ENCODE data around the gene LRRC40.

Gene LRRC40

DNA sequence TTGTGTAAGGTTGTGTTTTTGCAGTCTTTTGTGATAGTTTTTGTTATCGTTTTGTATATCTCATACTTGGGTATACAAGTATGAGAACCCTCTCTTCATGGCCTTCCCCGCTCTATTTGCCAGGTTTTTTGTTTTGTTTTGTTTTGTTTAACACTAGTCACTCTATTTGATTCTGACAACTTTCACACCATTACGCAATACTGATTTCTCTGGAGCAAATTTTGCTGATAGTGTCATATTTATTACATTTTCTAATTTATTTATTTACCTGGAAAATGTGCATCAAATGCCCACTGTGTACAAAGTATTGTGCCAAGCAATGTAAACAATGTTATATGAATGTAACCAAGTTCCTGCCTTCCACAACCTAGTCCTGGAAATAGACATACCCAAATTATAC is 90.1 kb downstream of the LRRC40 start:
- TF ChIP-seq, protein P1, sequence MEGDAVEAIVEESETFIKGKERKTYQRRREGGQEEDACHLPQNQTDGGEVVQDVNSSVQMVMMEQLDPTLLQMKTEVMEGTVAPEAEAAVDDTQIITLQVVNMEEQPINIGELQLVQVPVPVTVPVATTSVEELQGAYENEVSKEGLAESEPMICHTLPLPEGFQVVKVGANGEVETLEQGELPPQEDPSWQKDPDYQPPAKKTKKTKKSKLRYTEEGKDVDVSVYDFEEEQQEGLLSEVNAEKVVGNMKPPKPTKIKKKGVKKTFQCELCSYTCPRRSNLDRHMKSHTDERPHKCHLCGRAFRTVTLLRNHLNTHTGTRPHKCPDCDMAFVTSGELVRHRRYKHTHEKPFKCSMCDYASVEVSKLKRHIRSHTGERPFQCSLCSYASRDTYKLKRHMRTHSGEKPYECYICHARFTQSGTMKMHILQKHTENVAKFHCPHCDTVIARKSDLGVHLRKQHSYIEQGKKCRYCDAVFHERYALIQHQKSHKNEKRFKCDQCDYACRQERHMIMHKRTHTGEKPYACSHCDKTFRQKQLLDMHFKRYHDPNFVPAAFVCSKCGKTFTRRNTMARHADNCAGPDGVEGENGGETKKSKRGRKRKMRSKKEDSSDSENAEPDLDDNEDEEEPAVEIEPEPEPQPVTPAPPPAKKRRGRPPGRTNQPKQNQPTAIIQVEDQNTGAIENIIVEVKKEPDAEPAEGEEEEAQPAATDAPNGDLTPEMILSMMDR (IDR thresholded peaks at IDR 0.05; ENCODE audit: low read depth, low read length): no peak
- TF ChIP-seq, protein P2, sequence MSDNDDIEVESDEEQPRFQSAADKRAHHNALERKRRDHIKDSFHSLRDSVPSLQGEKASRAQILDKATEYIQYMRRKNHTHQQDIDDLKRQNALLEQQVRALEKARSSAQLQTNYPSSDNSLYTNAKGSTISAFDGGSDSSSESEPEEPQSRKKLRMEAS (IDR thresholded peaks at IDR 0.05; ENCODE audit: low read depth, low read length): no peak
- TF ChIP-seq POLR2A (IDR thresholded peaks at IDR 0.05; ENCODE audit: extremely low read depth, insufficient read length) (no peak), MYC (IDR thresholded peaks at IDR 0.05; ENCODE audit: low read depth, low read length) (no peak)
- no peak for DNase-seq (ENCODE audit: low read depth)
- no peak overlapping the region for H3K4me3 ChIP-seq (ENCODE audit: low read depth, low read length)

DNA sequence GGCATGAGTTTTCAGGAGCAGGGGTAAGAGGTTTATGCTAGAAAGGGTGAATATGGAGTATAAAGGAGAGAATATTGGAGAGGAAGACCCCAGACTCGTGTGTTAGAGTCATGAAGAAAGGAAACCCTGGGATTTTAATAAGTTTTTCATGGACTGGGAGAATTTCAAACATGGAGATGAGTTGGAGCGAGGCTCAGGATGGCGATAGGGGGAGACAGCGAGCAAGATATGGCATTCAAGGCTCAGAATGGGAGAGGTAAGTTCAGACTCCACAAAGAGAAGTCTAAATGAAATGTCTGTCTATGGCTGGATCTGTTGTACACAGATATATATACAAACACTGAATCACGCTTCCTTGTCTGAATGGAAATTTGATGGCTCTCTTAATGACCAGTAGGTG is 92.5 kb downstream of the LRRC40 start:
- DNase-seq (ENCODE audit: low read depth): peak; percentile 9

DNA sequence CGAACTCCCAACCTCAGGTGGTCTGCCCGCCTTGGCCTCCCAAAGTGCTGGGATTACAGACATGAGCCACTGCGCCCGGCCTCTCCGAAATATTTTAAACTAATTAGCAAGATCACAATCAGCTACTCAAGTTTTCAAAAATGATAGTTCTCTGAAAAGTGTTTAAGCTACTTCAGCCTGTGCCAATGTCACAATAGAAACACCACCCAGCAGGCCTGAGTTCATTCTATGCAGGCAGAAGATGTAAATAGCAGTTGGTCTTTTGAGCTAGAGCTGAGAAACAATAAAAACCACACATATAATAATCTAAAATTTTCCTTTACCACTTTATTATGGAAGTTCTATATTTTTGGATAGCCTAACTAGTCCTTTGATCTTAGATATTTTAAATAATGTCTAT is 96.1 kb downstream of the LRRC40 start:
- no peak for DNase-seq (ENCODE audit: low read depth)
- H3K4me3 ChIP-seq (ENCODE audit: low read depth, low read length): no peak overlapping the region
- TF ChIP-seq, protein P2 (IDR thresholded peaks at IDR 0.05; ENCODE audit: low read depth, low read length): no peak
- no peak for TF ChIP-seq MYC (IDR thresholded peaks at IDR 0.05; ENCODE audit: low read depth, low read length)
- TF ChIP-seq, protein P1 (IDR thresholded peaks at IDR 0.05; ENCODE audit: low read depth, low read length): no peak
- no peak for TF ChIP-seq POLR2A (IDR thresholded peaks at IDR 0.05; ENCODE audit: extremely low read depth, insufficient read length)

More for the DNA sequence above, 92.5 kb downstream of the LRRC40 start:
- TF ChIP-seq, protein P1 (IDR thresholded peaks at IDR 0.05; ENCODE audit: low read depth, low read length): peak; percentile 25
- TF ChIP-seq, protein P2 (IDR thresholded peaks at IDR 0.05; ENCODE audit: low read depth, low read length): no peak
- TF ChIP-seq POLR2A (IDR thresholded peaks at IDR 0.05; ENCODE audit: extremely low read depth, insufficient read length): no peak
- no peak for TF ChIP-seq MYC (IDR thresholded peaks at IDR 0.05; ENCODE audit: low read depth, low read length)
- no peak overlapping the region for H3K4me3 ChIP-seq (ENCODE audit: low read depth, low read length)

DNA sequence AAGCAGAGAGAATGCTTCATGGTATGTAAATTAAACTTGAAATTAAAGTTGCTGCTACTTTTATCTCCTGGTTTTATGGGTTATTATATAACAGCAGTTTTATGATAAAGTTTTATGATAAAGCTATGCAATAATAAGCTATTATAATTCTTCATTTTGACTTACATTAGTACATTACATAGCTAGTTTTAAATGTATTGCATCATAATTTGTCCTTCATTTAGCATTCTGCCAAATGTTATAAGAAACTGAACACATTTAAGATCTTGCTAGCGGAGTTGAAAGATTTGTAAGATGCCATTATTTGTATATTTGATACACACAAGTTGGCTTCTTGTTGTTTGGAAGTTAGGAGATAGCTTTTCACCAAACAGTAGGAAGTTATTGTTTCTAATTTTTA is 101.6 kb downstream of the LRRC40 start:
- TF ChIP-seq MYC (IDR thresholded peaks at IDR 0.05; ENCODE audit: low read depth, low read length): no peak
- TF ChIP-seq, protein P2 (IDR thresholded peaks at IDR 0.05; ENCODE audit: low read depth, low read length): no peak
- TF ChIP-seq POLR2A (IDR thresholded peaks at IDR 0.05; ENCODE audit: extremely low read depth, insufficient read length): no peak
- TF ChIP-seq, protein P1 (IDR thresholded peaks at IDR 0.05; ENCODE audit: low read depth, low read length): no peak
- H3K4me3 ChIP-seq (ENCODE audit: low read depth, low read length): no peak overlapping the region

DNA sequence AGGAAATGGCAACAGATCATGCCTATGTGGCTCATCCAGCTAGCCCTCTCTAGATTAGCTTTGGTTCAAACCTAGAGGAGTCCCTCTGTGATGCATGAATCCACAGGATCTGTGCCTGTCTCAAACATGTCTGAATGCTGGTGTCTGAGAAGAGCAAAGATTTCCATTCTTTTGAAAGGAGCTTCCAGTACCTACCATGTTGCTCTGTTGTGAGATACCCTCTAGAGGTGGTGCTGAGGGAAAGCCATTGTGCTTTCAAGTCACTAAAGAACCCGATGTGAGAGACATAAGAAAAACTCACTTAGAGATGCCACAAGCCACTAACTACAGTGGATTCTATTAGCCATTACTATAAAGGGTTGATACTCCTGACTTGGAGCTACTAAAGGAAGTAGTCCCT is 103.6 kb downstream of the LRRC40 start:
- no peak for DNase-seq (ENCODE audit: low read depth)
- TF ChIP-seq MYC (IDR thresholded peaks at IDR 0.05; ENCODE audit: low read depth, low read length): no peak
- TF ChIP-seq, protein P1 (IDR thresholded peaks at IDR 0.05; ENCODE audit: low read depth, low read length): no peak
- no peak for TF ChIP-seq POLR2A (IDR thresholded peaks at IDR 0.05; ENCODE audit: extremely low read depth, insufficient read length)
- TF ChIP-seq, protein P2 (IDR thresholded peaks at IDR 0.05; ENCODE audit: low read depth, low read length): no peak
- no peak overlapping the region for H3K4me3 ChIP-seq (ENCODE audit: low read depth, low read length)

More for the DNA sequence above, 101.6 kb downstream of the LRRC40 start:
- DNase-seq (ENCODE audit: low read depth): no peak

Data from NB4 (cell line).